Transverse colon (tissue), 4 donors: ENCODE data around the gene LRIT1. TPM values are rescaled to one million over a fixed set of nuclear protein-coding genes. Genes with fewer than 3 reads are reported as not detected.

Experiments
- DNase-seq: peaks from one replicate; pipeline ENCODE4 v3.0.0-alpha.2; 2019
- H3K27ac ChIP-seq, 4 donors: fragments of 200-600 bp; sonication (generic); 2 replicates each; pipeline ENCODE4 v1.5.1; 2016 to 2018; ENCODE audit warnings: inconsistent platforms in 4 of 4
- H3K27me3 ChIP-seq: fragments of 200-600 bp; sonication (generic); 2 replicates; pipeline ENCODE4 v1.5.1; 2017; ENCODE audit warnings: inconsistent platforms
- H3K36me3 ChIP-seq, 4 donors: fragments of 200-600 bp; sonication (generic); 2 replicates each; pipeline ENCODE4 v1.5.1; 2017 to 2019; ENCODE audit warnings: inconsistent platforms in 4 of 4
- H3K4me1 ChIP-seq, 4 donors: fragments of 200-600 bp; sonication (generic); 2 replicates each; pipeline ENCODE4 v1.5.1; 2017 to 2020; ENCODE audit warnings: inconsistent platforms in 4 of 4
- H3K4me3 ChIP-seq, 4 donors: fragments of 200-600 bp; sonication (generic); 1 replicate in 1 of 4; 2 replicates in 3 of 4; pipeline versions ENCODE4 v1.5.1 to v1.6.1; 2017 to 2019; ENCODE audit warnings: inconsistent platforms in 4 of 4
- H3K9me3 ChIP-seq, 2 donors: fragments of 200-600 bp; sonication (generic); 2 replicates each; pipeline ENCODE4 v1.5.1; 2017 to 2019; ENCODE audit warnings: inconsistent platforms in 2 of 2
- EP300 ChIP-seq: sonication (generic); formaldehyde crosslinking; IDR thresholded peaks from one replicate; pipeline ENCODE4 v1.6.1; 2017; ENCODE audit warnings: antibody characterized with exemption, low read depth
- POLR2A ChIP-seq: fragments of 450-650 bp; IDR thresholded peaks from one replicate; pipeline ENCODE4 v1.6.1; 2016; ENCODE audit warnings: antibody characterized with exemption, mild to moderate bottlenecking, moderate library complexity
- POLR2AphosphoS5 ChIP-seq, 3 donors: sonication (generic); formaldehyde crosslinking; IDR thresholded peaks; one replicate each; pipeline ENCODE4 v1.6.1; 2016; ENCODE audit warnings: antibody characterized with exemption in 3 of 3
- WGBS, 2 donors: methylation state at CpG; one replicate each; pipeline ENCODE4 v1.1.5; 2018; ENCODE audit warnings: low coverage in 1 of 2; 5-methylcytosine and 5-hydroxymethylcytosine counted together
- in situ Hi-C, 4 donors: fragments of 200-750 bp; cut with MboI; loops; one replicate each; pipeline versions ENCODE4 v1.15.0 to v1.15.1; 2017; ENCODE audit warnings: low sequenced_read_pairs in 3 of 4, low pct_ligation_motif_present in 1 of 4, low pct_unique_long_range_greater_than_20kb in 1 of 4
- intact Hi-C: fragments of 100-400 bp; cut with DNase I; formaldehyde crosslinking; loops from one replicate; pipeline ENCODE4 v1.15.1; 2023; ENCODE audit warnings: low total_unique reads
- total RNA-seq, 4 donors: library from RNA; depleted of rRNA; stranded (reverse); fragments of >200 nt; gene quantifications; one replicate each; pipeline ENCODE4 v1.1.0, GENCODE V29; 2016
- TF ChIP-seq, protein P1 (sequence below), 5 experiments: fragments of 200-600 bp in 3 of 5; fragments of 450-650 bp in 2 of 5; sonication (generic) in 3 of 5; IDR thresholded peaks; 1 replicate in 2 of 5; 2 replicates in 3 of 5; pipeline ENCODE4 v1.5.1; 2016 to 2017; ENCODE audit warnings: antibody characterized with exemption in 5 of 5, inconsistent platforms in 3 of 5, mild to moderate bottlenecking in 2 of 5, moderate library complexity in 1 of 5

LRIT1 gene
- total RNA-seq: not detected

DNA sequence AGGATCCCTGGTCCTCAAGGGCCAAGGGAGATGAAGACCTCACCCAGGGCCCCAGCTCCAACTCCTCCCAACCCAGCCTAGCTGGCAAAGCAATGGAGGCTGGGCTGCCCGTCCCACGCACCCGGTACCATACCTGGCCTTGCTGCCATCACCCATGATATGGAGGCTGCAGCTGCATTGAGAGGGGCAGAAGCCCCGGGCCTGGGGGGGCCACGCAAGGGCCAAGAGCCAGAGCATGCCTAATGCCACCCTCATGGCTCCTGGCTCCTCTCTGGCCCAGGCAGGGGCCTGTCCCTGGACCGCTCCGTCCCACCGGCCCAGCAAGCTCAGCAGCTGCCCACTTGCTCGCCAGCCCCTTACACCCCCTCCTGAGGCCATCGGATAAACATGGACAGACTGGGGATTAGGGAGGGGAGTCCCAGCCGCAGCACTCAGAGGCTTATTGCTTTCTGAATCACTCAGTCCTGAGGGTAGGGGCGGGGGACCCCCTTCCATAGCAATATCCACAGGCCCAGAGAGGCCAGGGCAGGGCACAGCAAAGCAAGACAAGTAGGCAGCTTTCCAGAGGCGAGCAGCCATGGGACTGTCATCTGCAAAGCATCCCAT, at the start of gene LRIT1:
Gene LRIT1 (minus strand): TSS at position 362 of the 606 bp plus-strand sequence. CDS start 107 bp downstream, at position 255.
- Histone ChIP-seq H3K4me1 (no peaks in the 10 kb centered on the region), H3K27ac (no peak within 1 kb of the TSS), H3K27me3 (peaks cover 5% of the 10 kb centered on the region), H3K4me3 (no peak within 1 kb of the TSS), H3K36me3 (no peaks in the 10 kb centered on the region), H3K9me3 (no peaks in the 10 kb centered on the region)
- 81% methylated on average over 13 of the region's 13 CpGs; no CpG with 5 or more reads in 1 of the 2 donors for WGBS, 2 donors
- TF ChIP-seq POLR2A (no peak), EP300 (no peak), POLR2AphosphoS5 (IDR thresholded peaks at IDR 0.05) (no peak)
- TF ChIP-seq, protein P1, sequence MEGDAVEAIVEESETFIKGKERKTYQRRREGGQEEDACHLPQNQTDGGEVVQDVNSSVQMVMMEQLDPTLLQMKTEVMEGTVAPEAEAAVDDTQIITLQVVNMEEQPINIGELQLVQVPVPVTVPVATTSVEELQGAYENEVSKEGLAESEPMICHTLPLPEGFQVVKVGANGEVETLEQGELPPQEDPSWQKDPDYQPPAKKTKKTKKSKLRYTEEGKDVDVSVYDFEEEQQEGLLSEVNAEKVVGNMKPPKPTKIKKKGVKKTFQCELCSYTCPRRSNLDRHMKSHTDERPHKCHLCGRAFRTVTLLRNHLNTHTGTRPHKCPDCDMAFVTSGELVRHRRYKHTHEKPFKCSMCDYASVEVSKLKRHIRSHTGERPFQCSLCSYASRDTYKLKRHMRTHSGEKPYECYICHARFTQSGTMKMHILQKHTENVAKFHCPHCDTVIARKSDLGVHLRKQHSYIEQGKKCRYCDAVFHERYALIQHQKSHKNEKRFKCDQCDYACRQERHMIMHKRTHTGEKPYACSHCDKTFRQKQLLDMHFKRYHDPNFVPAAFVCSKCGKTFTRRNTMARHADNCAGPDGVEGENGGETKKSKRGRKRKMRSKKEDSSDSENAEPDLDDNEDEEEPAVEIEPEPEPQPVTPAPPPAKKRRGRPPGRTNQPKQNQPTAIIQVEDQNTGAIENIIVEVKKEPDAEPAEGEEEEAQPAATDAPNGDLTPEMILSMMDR (IDR thresholded peaks at IDR 0.05): no peak
- DNase-seq: no peak
- in situ Hi-C loops: no loop called here
- intact Hi-C loops: no loop called here

DNA sequence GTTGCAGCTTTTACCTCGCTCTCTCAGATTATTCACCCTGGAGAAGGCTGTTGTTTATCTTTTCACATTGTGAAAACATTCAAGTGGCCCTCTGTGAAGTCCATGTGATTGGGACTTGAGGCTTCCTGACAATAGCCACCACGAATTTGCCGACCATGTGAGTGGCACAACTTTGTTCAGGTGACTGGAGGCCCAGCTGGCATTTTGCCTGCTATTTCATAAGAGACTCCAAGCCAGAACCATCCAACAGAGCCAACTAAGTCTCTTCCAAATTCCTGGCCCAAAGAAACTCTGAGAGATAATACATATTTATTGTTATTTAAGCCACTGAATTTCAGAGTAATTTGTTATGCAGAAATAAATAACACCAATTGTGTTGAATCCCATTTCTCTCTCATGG, 48.9 kb upstream of the LRIT1 start:
- intact Hi-C loops (no loop called here), in situ Hi-C loops (no loop called here)
- H3K27ac ChIP-seq: no peak overlapping the region
- no peaks in the 10 kb centered on the region for H3K9me3 ChIP-seq
- DNase-seq: no peak
- 78 to 83% methylated on average over 1 to 3 of the region's 3 CpGs for WGBS, 2 donors
- TF ChIP-seq POLR2A (no peak), EP300 (no peak), POLR2AphosphoS5 (IDR thresholded peaks at IDR 0.05) (no peak)
- TF ChIP-seq, protein P1 (IDR thresholded peaks at IDR 0.05): no peak
- no peak overlapping the region for H3K4me3 ChIP-seq
- no peaks in the 10 kb centered on the region for H3K36me3 ChIP-seq
- no peaks in the 10 kb centered on the region for H3K27me3 ChIP-seq
- no peaks in the 10 kb centered on the region for H3K4me1 ChIP-seq

GRCh38 chr10:84289521-84290200, 48.3 kb upstream of the LRIT1 start:
- Histone ChIP-seq H3K27me3 (no peaks in the 10 kb centered on the region), H3K27ac (no peak overlapping the region), H3K9me3 (no peaks in the 10 kb centered on the region), H3K36me3 (no peaks in the 10 kb centered on the region), H3K4me3 (no peak overlapping the region), H3K4me1 (no peaks in the 10 kb centered on the region)
- TF ChIP-seq POLR2AphosphoS5 (IDR thresholded peaks at IDR 0.05) (no peak), EP300 (no peak), POLR2A (no peak)
- TF ChIP-seq, protein P1 (IDR thresholded peaks at IDR 0.05): no peak
- WGBS, 2 donors: 69 to 89% methylated on average over 1 of the region's 1 CpG
- DNase-seq: no peak
- in situ Hi-C loops: no loop called here
- intact Hi-C loops: no loop called here

DNA sequence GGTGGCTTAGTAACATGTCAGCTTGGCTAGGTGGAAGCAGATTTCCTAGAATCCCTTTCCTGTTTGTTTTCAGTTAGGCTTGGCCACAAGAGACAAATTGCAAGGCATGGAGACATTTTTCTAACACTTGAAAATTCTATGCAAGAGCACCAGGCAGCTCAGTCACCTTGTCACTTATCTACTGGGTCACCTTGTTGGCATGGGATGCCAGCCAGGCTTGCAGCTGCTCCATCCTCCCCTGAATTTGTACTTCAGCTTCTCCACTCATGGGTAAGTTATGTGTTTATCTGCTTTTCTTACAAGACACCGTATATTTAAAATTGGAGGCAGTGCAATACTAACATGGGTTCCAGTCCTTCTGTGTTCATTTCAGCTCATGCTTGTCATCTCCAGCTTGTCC, 46.8 kb upstream of the LRIT1 start:
- Histone ChIP-seq H3K27ac (no peak overlapping the region), H3K9me3 (no peaks in the 10 kb centered on the region), H3K4me3 (no peak overlapping the region), H3K27me3 (no peaks in the 10 kb centered on the region), H3K4me1 (no peaks in the 10 kb centered on the region), H3K36me3 (no peaks in the 10 kb centered on the region)
- TF ChIP-seq POLR2AphosphoS5 (IDR thresholded peaks at IDR 0.05): no peak
- TF ChIP-seq POLR2A: no peak
- TF ChIP-seq, protein P1 (IDR thresholded peaks at IDR 0.05): no peak
- no peak for TF ChIP-seq EP300
- 71 to 91% methylated on average over 1 of the region's 1 CpG for WGBS, 2 donors
- no peak for DNase-seq
- intact Hi-C loops (no loop called here), in situ Hi-C loops (no loop called here)
